ENCODE results near the gene ROBO1. TPM values are rescaled to one million over a fixed set of nuclear protein-coding genes. Genes with fewer than 3 reads are reported as not detected.

The ROBO1 gene
- total RNA-seq, 2 experiments from 2014 or later, result 0.36 to 0.69 TPM

- Mint-ChIP-seq H3K4me1 (ENCODE audit: low read depth) (no peaks in the 10 kb centered on the region), H3K4me3 (no peak overlapping the region), H3K27ac (no peak overlapping the region), H3K36me3 (ENCODE audit: low read depth) (no peaks in the 10 kb centered on the region), H3K9me3 (peaks cover 7% of the 10 kb centered on the region), H3K27me3 (no peaks in the 10 kb centered on the region)
- Histone ChIP-seq H3K4me3 (ENCODE audit: low read length) (no peak overlapping the region), H3K27me3 (ENCODE audit: control insufficient read depth in 1 of 2, insufficient read depth in 2 of 2, low read length in 2 of 2) (no peaks in the 10 kb centered on the region), H3K36me3 (ENCODE audit: insufficient read depth, low read length) (no peaks in the 10 kb centered on the region), H3K4me1 (ENCODE audit: insufficient read depth, low read length) (no peaks in the 10 kb centered on the region), H3K27ac (ENCODE audit: low read depth in 1 of 2, low read length in 2 of 2) (no peak overlapping the region), H3K9me3 (ENCODE audit: control insufficient read depth in 1 of 2, insufficient read depth in 1 of 2, low read length in 2 of 2) (peaks cover 0 to 9% of the 10 kb centered on the region in 2 experiments)
- POLR2A ChIA-PET, result no interaction called here
- ATAC-seq (ENCODE audit: poor library complexity) (no peak), DNase-seq (no peak)
- CTCF ChIA-PET, result no interaction called here
- TF ChIP-seq CTCF (IDR thresholded peaks at IDR 0.05), result no peak
- intact Hi-C loops (cut with DNase I, micrococcal nuclease), result no loop called here
Measured at GRCh38 chr3:79516795-79517194, 251.0 kb downstream of the ROBO1 start.

- H3K9me3 Mint-ChIP-seq, result peaks cover 7% of the 10 kb centered on the region
- H3K4me1 Mint-ChIP-seq (ENCODE audit: low read depth), result no peaks in the 10 kb centered on the region
- no peak for ATAC-seq (ENCODE audit: poor library complexity)
- H3K9me3 ChIP-seq (ENCODE audit: control insufficient read depth in 1 of 2, insufficient read depth in 1 of 2, low read length in 2 of 2), result peaks cover 0 to 9% of the 10 kb centered on the region in 2 experiments
- H3K4me1 ChIP-seq (ENCODE audit: insufficient read depth, low read length), result no peaks in the 10 kb centered on the region
- H3K27me3 Mint-ChIP-seq, result no peaks in the 10 kb centered on the region
- H3K36me3 Mint-ChIP-seq (ENCODE audit: low read depth), result no peaks in the 10 kb centered on the region
- no peak for DNase-seq
- H3K4me3 ChIP-seq (ENCODE audit: low read length), result no peak overlapping the region
- H3K4me3 Mint-ChIP-seq, result no peak overlapping the region
- POLR2A ChIA-PET, result no interaction called here
- no peak overlapping the region for H3K27ac ChIP-seq (ENCODE audit: low read depth in 1 of 2, low read length in 2 of 2)
- no peaks in the 10 kb centered on the region for H3K27me3 ChIP-seq (ENCODE audit: control insufficient read depth in 1 of 2, insufficient read depth in 2 of 2, low read length in 2 of 2)
- TF ChIP-seq CTCF (IDR thresholded peaks at IDR 0.05), result no peak
- CTCF ChIA-PET, result no interaction called here
- intact Hi-C loops (cut with DNase I, micrococcal nuclease), result no loop called here
- H3K36me3 ChIP-seq (ENCODE audit: insufficient read depth, low read length), result no peaks in the 10 kb centered on the region
- no peak overlapping the region for H3K27ac Mint-ChIP-seq
Measured at GRCh38 chr3:79515072-79515471, 252.7 kb downstream of the ROBO1 start.

- Mint-ChIP-seq H3K9me3 (peaks cover 9% of the 10 kb centered on the region), H3K27me3 (no peaks in the 10 kb centered on the region), H3K27ac (no peak overlapping the region), H3K4me1 (ENCODE audit: low read depth) (no peaks in the 10 kb centered on the region), H3K4me3 (no peak overlapping the region), H3K36me3 (ENCODE audit: low read depth) (no peaks in the 10 kb centered on the region)
- H3K4me1 ChIP-seq (ENCODE audit: insufficient read depth, low read length), result no peaks in the 10 kb centered on the region
- no peak for TF ChIP-seq CTCF (IDR thresholded peaks at IDR 0.05)
- POLR2A ChIA-PET, result no interaction called here
- H3K36me3 ChIP-seq (ENCODE audit: insufficient read depth, low read length), result no peaks in the 10 kb centered on the region
- H3K27ac ChIP-seq (ENCODE audit: low read depth in 1 of 2, low read length in 2 of 2), result no peak overlapping the region
- H3K27me3 ChIP-seq (ENCODE audit: control insufficient read depth in 1 of 2, insufficient read depth in 2 of 2, low read length in 2 of 2), result no peaks in the 10 kb centered on the region
- H3K4me3 ChIP-seq (ENCODE audit: low read length), result no peak overlapping the region
- no peak for ATAC-seq (ENCODE audit: poor library complexity)
- H3K9me3 ChIP-seq (ENCODE audit: control insufficient read depth in 1 of 2, insufficient read depth in 1 of 2, low read length in 2 of 2), result peaks cover 0 to 6% of the 10 kb centered on the region in 2 experiments
- intact Hi-C loops (cut with DNase I, micrococcal nuclease), result no loop called here
- CTCF ChIA-PET, result no interaction called here
- DNase-seq, result no peak
Measured at GRCh38 chr3:79514069-79514468, 253.7 kb downstream of the ROBO1 start.

Data from CD4-positive, alpha-beta T cell (primary cell).